Stimulated activated CD4-positive, alpha-beta T cell treated with anti-CD3 and anti-CD28 coated beads, Interleukin-2, amount 100 ng/mL, for 4 hours (primary cell): ENCODE measurements around the gene EML5.
"Not testable (repeated sequence)": the region's sequence is repeated elsewhere in the genome, so short reads cannot be mapped to it uniquely, and the experiment has no call there.

ENCODE experiments used
- DNase-seq: peaks from one replicate; pipeline ENCODE4 v3.0.0-alpha.2; 2020; ENCODE audit warnings: low read depth

Gene EML5

GRCh38 chr14:88792473-88793258 lies at the start of gene EML5:
TSS of gene EML5 (minus strand) at chr14:88792953. CDS start at chr14:88792503, 450 bp downstream.
- peak; percentile 73 for DNase-seq

GRCh38 chr14:88842414-88842813 lies 49.7 kb upstream of the EML5 start:
- DNase-seq: no peak

GRCh38 chr14:88841741-88842140 lies 49.0 kb upstream of the EML5 start:
- DNase-seq: no peak

- DNase-seq: no peak
These were observed 48.2 kb upstream of the EML5 start for GRCh38 chr14:88840926-88841325.

GRCh38 chr14:88838015-88838414 lies 45.3 kb upstream of the EML5 start:
- DNase-seq: no peak

GRCh38 chr14:88837495-88837894 lies 44.7 kb upstream of the EML5 start:
- no peak for DNase-seq

- DNase-seq: no peak
These were observed 42.9 kb upstream of the EML5 start for GRCh38 chr14:88835661-88836060.

- no peak for DNase-seq
These were observed 42.2 kb upstream of the EML5 start for GRCh38 chr14:88834883-88835431.

- no peak for DNase-seq
These were observed 38.5 kb upstream of the EML5 start for GRCh38 chr14:88831284-88831683.

GRCh38 chr14:88829685-88830302 lies 37.0 kb upstream of the EML5 start:
- DNase-seq: no peak

- no peak for DNase-seq
These were observed 36.4 kb upstream of the EML5 start for GRCh38 chr14:88829188-88829587.

GRCh38 chr14:88825503-88825902 lies 32.8 kb upstream of the EML5 start:
- DNase-seq: no peak

GRCh38 chr14:88825078-88825458 lies 32.3 kb upstream of the EML5 start:
- no peak for DNase-seq

GRCh38 chr14:88824314-88825077 lies 31.7 kb upstream of the EML5 start, which contains the start of gene TTC8:
TSS of gene TTC8 (plus strand) at chr14:88824651. CDS start at chr14:88824708, 57 bp downstream.
- DNase-seq: peak; percentile 78

GRCh38 chr14:88823968-88824313 lies 31.2 kb upstream of the EML5 start:
- no peak for DNase-seq

- DNase-seq: no peak
These were observed 29.1 kb upstream of the EML5 start for GRCh38 chr14:88821888-88822287.

GRCh38 chr14:88821378-88821777 lies 28.6 kb upstream of the EML5 start:
- no peak for DNase-seq

- DNase-seq: not testable (repeated sequence)
These were observed 26.9 kb upstream of the EML5 start for GRCh38 chr14:88819674-88820073.

GRCh38 chr14:88818018-88818417 lies 25.3 kb upstream of the EML5 start:
- DNase-seq: no peak

GRCh38 chr14:88815980-88816379 lies 23.2 kb upstream of the EML5 start:
- no peak for DNase-seq

GRCh38 chr14:88808359-88808758 lies 15.6 kb upstream of the EML5 start:
- no peak for DNase-seq

- no peak for DNase-seq
These were observed 11.7 kb upstream of the EML5 start for GRCh38 chr14:88804477-88804876.

- DNase-seq: no peak
These were observed 11.3 kb upstream of the EML5 start for GRCh38 chr14:88804035-88804434.
